Gastrocnemius medialis (tissue), 4 donors: ENCODE measurements around the gene LRRC28.

ENCODE experiments used
- POLR2A ChIP-seq, 2 donors: fragments of 450-650 bp; IDR thresholded peaks; one replicate each; pipeline ENCODE4 v1.6.1; 2017; ENCODE audit warnings: antibody characterized with exemption in 2 of 2, mild to moderate bottlenecking in 2 of 2, moderate library complexity in 2 of 2
- TF ChIP-seq, protein P1 (sequence below), 5 experiments: fragments of 450-650 bp in 3 of 5; fragments of 200-600 bp in 2 of 5; sonication (generic) in 2 of 5; IDR thresholded peaks in 4 of 5; conservative IDR thresholded peaks in 1 of 5; 1 replicate in 4 of 5; 2 replicates in 1 of 5; pipeline ENCODE4 v1.5.1; 2016 to 2019; ENCODE audit warnings: antibody characterized with exemption in 5 of 5, mild to moderate bottlenecking in 3 of 5, moderate library complexity in 3 of 5

DNA sequence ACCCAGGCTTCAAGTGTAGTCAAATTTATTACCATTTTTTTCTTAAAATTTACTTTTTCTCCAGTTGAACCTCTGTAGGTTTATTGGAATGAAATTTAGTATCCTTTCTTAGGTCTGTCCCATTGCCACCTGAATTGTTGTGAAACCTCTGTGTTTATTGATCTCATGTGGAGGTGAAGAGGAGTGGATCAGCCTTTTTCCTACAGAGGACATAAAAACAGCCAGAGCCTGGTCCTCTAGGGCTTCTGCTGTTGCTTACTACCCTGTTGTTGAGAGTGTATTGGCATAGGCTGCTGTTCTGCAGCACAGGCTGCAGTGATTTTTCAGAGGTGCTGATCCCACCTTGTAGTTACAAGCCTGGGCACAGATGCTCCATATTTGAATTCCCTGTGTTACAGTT is 44.6 kb downstream of the LRRC28 start:
- TF ChIP-seq, protein P1, sequence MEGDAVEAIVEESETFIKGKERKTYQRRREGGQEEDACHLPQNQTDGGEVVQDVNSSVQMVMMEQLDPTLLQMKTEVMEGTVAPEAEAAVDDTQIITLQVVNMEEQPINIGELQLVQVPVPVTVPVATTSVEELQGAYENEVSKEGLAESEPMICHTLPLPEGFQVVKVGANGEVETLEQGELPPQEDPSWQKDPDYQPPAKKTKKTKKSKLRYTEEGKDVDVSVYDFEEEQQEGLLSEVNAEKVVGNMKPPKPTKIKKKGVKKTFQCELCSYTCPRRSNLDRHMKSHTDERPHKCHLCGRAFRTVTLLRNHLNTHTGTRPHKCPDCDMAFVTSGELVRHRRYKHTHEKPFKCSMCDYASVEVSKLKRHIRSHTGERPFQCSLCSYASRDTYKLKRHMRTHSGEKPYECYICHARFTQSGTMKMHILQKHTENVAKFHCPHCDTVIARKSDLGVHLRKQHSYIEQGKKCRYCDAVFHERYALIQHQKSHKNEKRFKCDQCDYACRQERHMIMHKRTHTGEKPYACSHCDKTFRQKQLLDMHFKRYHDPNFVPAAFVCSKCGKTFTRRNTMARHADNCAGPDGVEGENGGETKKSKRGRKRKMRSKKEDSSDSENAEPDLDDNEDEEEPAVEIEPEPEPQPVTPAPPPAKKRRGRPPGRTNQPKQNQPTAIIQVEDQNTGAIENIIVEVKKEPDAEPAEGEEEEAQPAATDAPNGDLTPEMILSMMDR (IDR thresholded peaks at IDR 0.05 in 4 of 5, conservative IDR thresholded peaks at IDR 0.05 in 1 of 5) = no peak
- no peak for TF ChIP-seq POLR2A (IDR thresholded peaks at IDR 0.05)
